Omental fat pad (tissue), 4 donors: ENCODE measurements around the gene GSTM1. TPM values are rescaled to one million over a fixed set of nuclear protein-coding genes. Genes with fewer than 3 reads are reported as not detected.

Experiments used
- ATAC-seq: fragments of 150-250 bp; one replicate; pipeline ENCODE4 v1.9.1; 2016; ENCODE audit warnings: mild to moderate bottlenecking, moderate library complexity; ENCODE audit not compliant: low FRiP score
- DNase-seq: peaks from one replicate; pipeline ENCODE4 v3.0.0-alpha.2; 2019; ENCODE audit warnings: low spot score
- CTCF ChIP-seq, 3 donors: fragments of 450-650 bp; IDR thresholded peaks; one replicate each; pipeline ENCODE4 v1.5.1; 2016 to 2017; ENCODE audit warnings: antibody characterized with exemption in 3 of 3, mild to moderate bottlenecking in 3 of 3, moderate library complexity in 2 of 3
- total RNA-seq, 4 donors: library from RNA; depleted of rRNA; stranded (reverse); fragments of >200 nt; gene quantifications; one replicate each; pipeline ENCODE4 v1.1.0, GENCODE V29; 2016

Gene GSTM1
- total RNA-seq, 4 donors from 2014 or later: 19.3 TPM; not detected in 3

- TF ChIP-seq CTCF (IDR thresholded peaks at IDR 0.05): no peak
Observed at GRCh38 chr1:109721971-109722370, 34.4 kb downstream of the GSTM1 start.

GRCh38 chr1:109722908-109723691, 35.5 kb downstream of the GSTM1 start:
- no peak for DNase-seq
- no peak for TF ChIP-seq CTCF (IDR thresholded peaks at IDR 0.05)
- ATAC-seq: no peak

More at GRCh38 chr1:109721971-109722370, 34.4 kb downstream of the GSTM1 start:
- ATAC-seq: no peak
- no peak for DNase-seq

- no peak for TF ChIP-seq CTCF (IDR thresholded peaks at IDR 0.05)
- no peak for ATAC-seq
Observed at GRCh38 chr1:109724933-109725332, 37.3 kb downstream of the GSTM1 start.

GRCh38 chr1:109725510-109725909, 37.9 kb downstream of the GSTM1 start:
- ATAC-seq (no peak), DNase-seq (no peak)
- no peak for TF ChIP-seq CTCF (IDR thresholded peaks at IDR 0.05)

More at GRCh38 chr1:109724933-109725332, 37.3 kb downstream of the GSTM1 start:
- DNase-seq: no peak

- no peak for TF ChIP-seq CTCF (IDR thresholded peaks at IDR 0.05)
- DNase-seq (no peak), ATAC-seq (no peak)
Observed at GRCh38 chr1:109726007-109726406, 38.4 kb downstream of the GSTM1 start.

GRCh38 chr1:109726728-109727373, 39.2 kb downstream of the GSTM1 start:
- no peak for TF ChIP-seq CTCF (IDR thresholded peaks at IDR 0.05)
- ATAC-seq: no peak
- DNase-seq: no peak
